GM20000 (cell line): ENCODE data around the gene CALN1.

Experiments
- DNase-seq: peaks from one replicate; pipeline ENCODE4 v3.0.0; 2012; ENCODE audit warnings: low spot score
- CTCF ChIP-seq: IDR thresholded peaks from 2 replicates; pipeline ENCODE4 v1.5.1; 2012; ENCODE audit warnings: mild to moderate bottlenecking, control low read depth; ENCODE audit errors: extremely low read depth, missing control alignments

CALN1 gene

GRCh38 chr7:72430531-72430930 is 18.4 kb upstream of the CALN1 start:
- DNase-seq: no peak
- TF ChIP-seq CTCF: no peak

GRCh38 chr7:72429316-72429715 is 17.2 kb upstream of the CALN1 start:
- no peak for DNase-seq
- TF ChIP-seq CTCF: no peak

GRCh38 chr7:72416846-72417245 is 4.7 kb upstream of the CALN1 start:
- TF ChIP-seq CTCF: no peak
- no peak for DNase-seq

- DNase-seq: no peak
- no peak for TF ChIP-seq CTCF
These were observed 3.4 kb upstream of the CALN1 start for GRCh38 chr7:72415586-72415985.

DNA sequence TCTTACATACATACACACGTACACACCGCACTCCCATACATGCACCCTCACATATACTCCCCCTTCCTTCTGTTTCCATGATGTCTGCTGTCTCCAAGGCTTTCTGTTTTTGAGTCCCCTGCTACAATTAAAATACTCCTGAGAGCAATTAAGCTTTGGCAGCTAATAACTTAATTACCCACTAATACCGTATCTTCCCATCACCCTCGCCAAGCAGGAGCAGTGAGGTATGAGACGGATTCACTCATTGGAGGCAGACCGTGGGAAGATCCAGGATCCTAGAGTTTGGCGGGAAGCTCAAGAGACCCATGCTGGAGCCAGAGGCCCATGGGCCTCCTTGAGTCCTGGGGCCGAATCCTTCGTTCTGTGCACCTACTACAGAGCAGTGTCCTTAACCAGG is 1.7 kb upstream of the CALN1 start:
- no peak for TF ChIP-seq CTCF
- no peak for DNase-seq

- TF ChIP-seq CTCF: no peak
These were observed 1.2 kb upstream of the CALN1 start for GRCh38 chr7:72413290-72413689.

DNA sequence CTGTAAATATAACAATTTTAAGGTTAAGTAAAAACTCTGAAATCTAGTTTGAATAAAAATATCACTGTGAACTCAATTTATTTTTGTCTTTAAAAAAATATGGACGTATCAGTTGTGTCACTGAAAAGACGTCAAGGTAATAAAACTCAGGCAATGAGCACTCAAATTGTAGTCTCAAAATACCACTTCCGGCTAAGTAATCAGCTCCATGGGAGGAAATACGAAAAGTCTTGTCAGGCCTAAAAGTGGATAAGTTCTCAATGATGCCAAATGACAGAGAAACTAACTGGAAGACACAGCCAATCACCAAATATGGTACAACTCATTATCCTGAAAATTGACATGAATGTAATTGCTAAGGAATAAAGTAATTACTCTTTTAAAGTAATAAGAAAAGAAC is 719 bp downstream of the CALN1 start:
- no peak for TF ChIP-seq CTCF
- DNase-seq: no peak

More at GRCh38 chr7:72413290-72413689, 1.2 kb upstream of the CALN1 start:
- DNase-seq: no peak

DNA sequence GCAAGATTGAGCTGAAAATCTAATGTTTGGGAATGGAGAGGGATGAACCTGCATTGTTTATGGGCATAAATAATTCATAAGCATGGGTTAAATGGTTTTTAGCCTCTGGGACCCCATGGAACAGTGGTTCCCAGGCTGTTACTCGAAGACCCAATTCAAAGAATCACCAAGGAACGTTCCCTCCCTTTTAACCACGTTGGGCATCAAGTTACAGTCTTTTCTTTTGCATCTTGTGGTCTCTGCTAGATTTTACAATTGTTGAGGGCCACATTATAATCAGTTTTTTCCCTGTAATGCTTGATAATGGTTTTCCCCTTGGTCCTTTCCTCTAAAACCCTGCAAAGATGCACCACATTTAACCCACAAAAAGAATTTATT is 2.5 kb downstream of the CALN1 start:
- no peak for TF ChIP-seq CTCF
- DNase-seq: no peak
